Stomach smooth muscle (tissue), 2 donors: ENCODE results near the gene BCLAF3.

ENCODE experiments used
- H3K27ac ChIP-seq: one replicate; pipeline ENCODE4 v1.7.0; 2013; ENCODE audit warnings: mild to moderate bottlenecking, low read length, inconsistent platforms
- H3K27me3 ChIP-seq, 2 donors: one replicate each; pipeline ENCODE4 v1.7.0; 2013; ENCODE audit warnings: low read length in 2 of 2; ENCODE audit not compliant: insufficient read depth in 2 of 2, control insufficient read depth in 1 of 2
- H3K36me3 ChIP-seq, 2 donors: one replicate each; pipeline ENCODE4 v1.7.0; 2013; ENCODE audit warnings: low read length in 2 of 2; ENCODE audit not compliant: control insufficient read depth in 2 of 2, insufficient read depth in 2 of 2
- H3K4me1 ChIP-seq: one replicate; pipeline ENCODE4 v1.7.0; 2013; ENCODE audit warnings: low read length; ENCODE audit not compliant: control insufficient read depth, insufficient read depth
- H3K4me3 ChIP-seq, 2 donors: one replicate each; pipeline ENCODE4 v1.7.0; 2013; ENCODE audit warnings: low read length in 2 of 2
- H3K9ac ChIP-seq, 2 donors: one replicate each; pipeline ENCODE4 v1.7.0; 2013; ENCODE audit warnings: low read length in 2 of 2, mild to moderate bottlenecking in 1 of 2
- H3K9me3 ChIP-seq, 2 donors: one replicate each; pipeline ENCODE4 v1.7.0; 2013; ENCODE audit warnings: low read length in 2 of 2; ENCODE audit not compliant: control insufficient read depth in 2 of 2
- donor health status: healthy.
- donor health status: Pancreatic carcinoma.

Gene BCLAF3

GRCh38 chrX:20015422-20015821 lies 24.6 kb upstream of the BCLAF3 start:
- peaks cover 0 to 4% of the 10 kb centered on the region in 2 donors for H3K27me3 ChIP-seq
- no peak overlapping the region for H3K9ac ChIP-seq
- no peaks in the 10 kb centered on the region for H3K36me3 ChIP-seq
- no peaks in the 10 kb centered on the region for H3K4me1 ChIP-seq
- H3K9me3 ChIP-seq, result peaks cover 0 to 10% of the 10 kb centered on the region in 2 donors
- H3K27ac ChIP-seq, result no peak overlapping the region
- no peak overlapping the region for H3K4me3 ChIP-seq

GRCh38 chrX:20011608-20012007 lies 20.7 kb upstream of the BCLAF3 start:
- Histone ChIP-seq H3K27me3 (no peaks in the 10 kb centered on the region), H3K9me3 (peaks cover 0 to 8% of the 10 kb centered on the region in 2 donors), H3K9ac (no peak overlapping the region), H3K27ac (no peak overlapping the region), H3K4me3 (no peak overlapping the region), H3K4me1 (no peaks in the 10 kb centered on the region), H3K36me3 (no peaks in the 10 kb centered on the region)

GRCh38 chrX:20007962-20008622 lies 17.2 kb upstream of the BCLAF3 start:
- Histone ChIP-seq H3K9ac (no peak overlapping the region), H3K4me3 (no peak overlapping the region), H3K9me3 (no peaks in the 10 kb centered on the region), H3K27me3 (peaks cover 0 to 2% of the 10 kb centered on the region in 2 donors), H3K27ac (no peak overlapping the region), H3K4me1 (no peaks in the 10 kb centered on the region), H3K36me3 (no peaks in the 10 kb centered on the region)

GRCh38 chrX:20005883-20006282 lies 15.0 kb upstream of the BCLAF3 start:
- H3K27me3 ChIP-seq, result peaks cover 0 to 2% of the 10 kb centered on the region in 2 donors
- H3K4me3 ChIP-seq, result no peak overlapping the region
- no peaks in the 10 kb centered on the region for H3K36me3 ChIP-seq
- no peaks in the 10 kb centered on the region for H3K9me3 ChIP-seq
- H3K9ac ChIP-seq, result no peak overlapping the region
- H3K4me1 ChIP-seq, result no peaks in the 10 kb centered on the region
- no peak overlapping the region for H3K27ac ChIP-seq

GRCh38 chrX:20001588-20001987 lies 10.7 kb upstream of the BCLAF3 start:
- H3K27me3 ChIP-seq, result peaks cover 0 to 11% of the 10 kb centered on the region in 2 donors

GRCh38 chrX:19991350-19991718 lies 473 bp upstream of the BCLAF3 start:
- peak overlapping the region; percentile 55 to 58 for H3K9ac ChIP-seq
- no peaks in the 10 kb centered on the region for H3K4me1 ChIP-seq
- H3K36me3 ChIP-seq, result no peaks in the 10 kb centered on the region
- no peaks in the 10 kb centered on the region for H3K9me3 ChIP-seq
- peak overlapping the region; percentile 53 for H3K27ac ChIP-seq
- peak overlapping the region; percentile 60 to 69 for H3K4me3 ChIP-seq
- peaks cover 0 to 4% of the 10 kb centered on the region in 2 donors for H3K27me3 ChIP-seq

More at GRCh38 chrX:20001588-20001987, 10.7 kb upstream of the BCLAF3 start:
- no peak overlapping the region for H3K27ac ChIP-seq
- H3K9ac ChIP-seq, result no peak overlapping the region
- no peak overlapping the region for H3K4me3 ChIP-seq
- no peaks in the 10 kb centered on the region for H3K4me1 ChIP-seq
- no peaks in the 10 kb centered on the region for H3K9me3 ChIP-seq
- no peaks in the 10 kb centered on the region for H3K36me3 ChIP-seq

GRCh38 chrX:19990151-19990555 lies 708 bp downstream of the BCLAF3 start:
- Histone ChIP-seq H3K4me1 (no peaks in the 10 kb centered on the region), H3K27ac (no peak overlapping the region), H3K9ac (peak overlapping the region; percentile 51 to 70), H3K4me3 (peak overlapping the region; percentile 46 to 73), H3K9me3 (no peaks in the 10 kb centered on the region), H3K27me3 (no peaks in the 10 kb centered on the region), H3K36me3 (no peaks in the 10 kb centered on the region)

GRCh38 chrX:19987856-19988255 lies 3.0 kb downstream of the BCLAF3 start:
- Histone ChIP-seq H3K27me3 (no peaks in the 10 kb centered on the region), H3K9me3 (no peaks in the 10 kb centered on the region), H3K27ac (no peak overlapping the region), H3K36me3 (no peaks in the 10 kb centered on the region), H3K4me3 (no peak overlapping the region), H3K4me1 (no peaks in the 10 kb centered on the region), H3K9ac (no peak overlapping the region)

- Histone ChIP-seq H3K9me3 (no peaks in the 10 kb centered on the region), H3K27ac (no peak overlapping the region), H3K9ac (no peak overlapping the region), H3K4me3 (no peak overlapping the region), H3K36me3 (no peaks in the 10 kb centered on the region), H3K27me3 (no peaks in the 10 kb centered on the region), H3K4me1 (no peaks in the 10 kb centered on the region)
These were observed 4.3 kb downstream of the BCLAF3 start for GRCh38 chrX:19986531-19986930.

GRCh38 chrX:19981947-19982346 lies 8.9 kb downstream of the BCLAF3 start:
- H3K4me1 ChIP-seq, result no peaks in the 10 kb centered on the region
- no peak overlapping the region for H3K9ac ChIP-seq
- no peaks in the 10 kb centered on the region for H3K36me3 ChIP-seq
- no peaks in the 10 kb centered on the region for H3K27me3 ChIP-seq
- H3K27ac ChIP-seq, result no peak overlapping the region
- H3K4me3 ChIP-seq, result no peak overlapping the region
- peaks cover 0 to 6% of the 10 kb centered on the region in 2 donors for H3K9me3 ChIP-seq

GRCh38 chrX:19975845-19976244 lies 15.0 kb downstream of the BCLAF3 start:
- Histone ChIP-seq H3K9me3 (peaks cover 0 to 6% of the 10 kb centered on the region in 2 donors), H3K4me1 (no peaks in the 10 kb centered on the region), H3K4me3 (no peak overlapping the region), H3K27ac (no peak overlapping the region), H3K36me3 (no peaks in the 10 kb centered on the region), H3K27me3 (no peaks in the 10 kb centered on the region), H3K9ac (no peak overlapping the region)
